IMR-90 (cell line): ENCODE results near the gene ZNF318. TPM values are rescaled to one million over a fixed set of nuclear protein-coding genes. Genes with fewer than 3 reads are reported as not detected.

ENCODE experiments used
- ATAC-seq: fragments of 200-7000 bp; cut with Tn5 transposase; 2 replicates; pipeline ENCODE4 v1.9.1; 2020; ENCODE audit warnings: low read depth, mild to moderate bottlenecking, moderate library complexity
- BruUV-seq: library from RNA; stranded (reverse); fragments of 400-500 nt; replicated peaks from 2 replicates; lab custom pipeline; 2021; lab: Mats Ljungman, UMichigan
- CTCF ChIA-PET: fragments of 300-600 bp; formaldehyde crosslinking; extraction: SDS; loops from one replicate; lab custom pipeline; 2021; ENCODE audit warnings: antibody characterized with exemption; lab: Yijun Ruan, JAX
- POLR2A ChIA-PET: fragments of 300-600 bp; sonication (Branson Sonifier 250); formaldehyde crosslinking; loops from one replicate; lab custom pipeline; 2022; ENCODE audit warnings: antibody characterized with exemption; ENCODE audit not compliant: unreplicated experiment; lab: Charles Lee
- DNase-seq: peaks from one replicate; pipeline ENCODE4 v3.0.0; 2013
- H2AFZ ChIP-seq: replicated peaks from 2 replicates; pipeline ENCODE3; 2013; ENCODE audit warnings: low read length, mild to moderate bottlenecking; ENCODE audit not compliant: poor library complexity
- H2AK5ac ChIP-seq: 2 replicates; pipeline ENCODE4 v1.6.1; 2013; ENCODE audit warnings: low read depth, low read length, inconsistent platforms
- H2AK9ac ChIP-seq: replicated peaks from 2 replicates; pipeline ENCODE3; 2013; ENCODE audit warnings: mild to moderate bottlenecking, low read depth, low read length, moderate library complexity; ENCODE audit not compliant: poor library complexity
- H2BK120ac ChIP-seq: 2 replicates; pipeline ENCODE4 v1.6.1; 2013; ENCODE audit warnings: low read depth, low read length, inconsistent platforms
- H2BK15ac ChIP-seq: 3 replicates; pipeline ENCODE4 v1.6.1; 2013; ENCODE audit warnings: low read depth, low read length, inconsistent platforms
- H2BK20ac ChIP-seq: 2 replicates; pipeline ENCODE4 v1.6.1; 2013; ENCODE audit warnings: low read depth, mild to moderate bottlenecking, inconsistent platforms, low read length, moderate library complexity
- H2BK5ac ChIP-seq: 2 replicates; pipeline ENCODE4 v1.6.1; 2013; ENCODE audit warnings: mild to moderate bottlenecking, low read depth, low read length, inconsistent platforms; ENCODE audit not compliant: poor library complexity, severe bottlenecking
- H3K14ac ChIP-seq: replicated peaks from 2 replicates; pipeline ENCODE4 v1.6.1; 2013; ENCODE audit warnings: low read depth, low read length, inconsistent platforms
- H3K18ac ChIP-seq: 2 replicates; pipeline ENCODE4 v1.6.1; 2013; ENCODE audit warnings: low read depth, low read length, control low read depth
- H3K23ac ChIP-seq: 2 replicates; pipeline ENCODE4 v1.6.1; 2013; ENCODE audit warnings: low read depth, low read length, inconsistent platforms
- H3K27ac ChIP-seq: 2 replicates; pipeline ENCODE4 v1.5.1; 2013; ENCODE audit warnings: mild to moderate bottlenecking, control low read depth, low read length; ENCODE audit not compliant: insufficient read depth
- H3K27me3 ChIP-seq: 2 replicates; pipeline ENCODE4 v1.6.1; 2013; ENCODE audit warnings: low read length; ENCODE audit not compliant: control insufficient read depth, insufficient read depth
- H3K36me3 ChIP-seq: 2 replicates; pipeline ENCODE4 v1.6.1; 2013; ENCODE audit warnings: low read length, mixed read lengths; ENCODE audit not compliant: control insufficient read depth, insufficient read depth
- H3K4ac ChIP-seq: 2 replicates; pipeline ENCODE4 v1.6.1; 2013; ENCODE audit warnings: low read depth, low read length, inconsistent platforms
- H3K4me1 ChIP-seq: 2 replicates; pipeline ENCODE4 v1.6.1; 2013; ENCODE audit warnings: low read length, mixed read lengths; ENCODE audit not compliant: control insufficient read depth, insufficient read depth
- H3K4me2 ChIP-seq: 2 replicates; pipeline ENCODE4 v1.6.1; 2013; ENCODE audit warnings: low read depth, mild to moderate bottlenecking, control low read depth, low read length, moderate library complexity
- H3K4me3 ChIP-seq: 2 replicates; pipeline ENCODE4 v1.5.1; 2013; ENCODE audit warnings: low read depth, mild to moderate bottlenecking, control low read depth, low read length, moderate library complexity; ENCODE audit not compliant: insufficient read depth
- H3K56ac ChIP-seq: 2 replicates; pipeline ENCODE4 v1.6.1; 2013; ENCODE audit warnings: low read length, inconsistent platforms; ENCODE audit not compliant: insufficient read depth; ENCODE audit errors: extremely low read depth
- H3K79me1 ChIP-seq, 2 experiments: 2 replicates each; pipeline ENCODE4 v1.6.1; 2013; ENCODE audit warnings: low read length in 2 of 2, inconsistent platforms in 1 of 2, low read depth in 1 of 2
- H3K9ac ChIP-seq: 2 replicates; pipeline ENCODE4 v1.6.1; 2013; ENCODE audit warnings: low read depth, low read length, control low read depth
- H3K9me1 ChIP-seq: 2 replicates; pipeline ENCODE4 v1.6.1; 2013; ENCODE audit warnings: low read length, inconsistent platforms; ENCODE audit not compliant: insufficient read depth
- H3K9me3 ChIP-seq: 2 replicates; pipeline ENCODE4 v1.6.1; 2013; ENCODE audit warnings: low read length; ENCODE audit not compliant: control insufficient read depth, insufficient read depth
- H4K20me1 ChIP-seq: 2 replicates; pipeline ENCODE4 v1.6.1; 2013; ENCODE audit warnings: low read length, inconsistent platforms; ENCODE audit not compliant: insufficient read depth
- H4K5ac ChIP-seq: 2 replicates; pipeline ENCODE4 v1.6.1; 2013; ENCODE audit warnings: mild to moderate bottlenecking, low read depth, low read length, control low read depth
- H4K8ac ChIP-seq, 2 experiments: 2 replicates each; pipeline ENCODE4 v1.6.1; 2013; ENCODE audit warnings: low read depth in 2 of 2, low read length in 2 of 2, control low read depth in 1 of 2, inconsistent platforms in 1 of 2
- H4K91ac ChIP-seq: 2 replicates; pipeline ENCODE4 v1.6.1; 2013; ENCODE audit warnings: low read depth, low read length, inconsistent platforms; ENCODE audit not compliant: insufficient read depth
- BHLHE40 ChIP-seq: fragments of 150-350 bp; IDR thresholded peaks from 2 replicates; pipeline ENCODE4 v1.6.1; 2016; ENCODE audit warnings: mild to moderate bottlenecking, low read depth, low read length
- CEBPB ChIP-seq: IDR thresholded peaks from 2 replicates; pipeline ENCODE4 v1.6.1; 2012; ENCODE audit warnings: low read depth, low read length, improper control_type of control experiment
- CTCF ChIP-seq: conservative IDR thresholded peaks from 2 replicates; pipeline ENCODE4 v1.5.1; 2012; ENCODE audit warnings: mild to moderate bottlenecking, low read depth, low read length, improper control_type of control experiment
- FOS ChIP-seq: fragments of 150-350 bp; IDR thresholded peaks from 2 replicates; pipeline ENCODE4 v1.6.1; 2016; ENCODE audit warnings: low read depth, low read length
- POLR2A ChIP-seq: IDR thresholded peaks from 2 replicates; pipeline ENCODE4 v1.6.1; 2012; ENCODE audit warnings: mild to moderate bottlenecking, low read depth, low read length
- RAD21 ChIP-seq: IDR thresholded peaks from 2 replicates; pipeline ENCODE4 v1.6.1; 2012; ENCODE audit warnings: low read length, improper control_type of control experiment
- RCOR1 ChIP-seq: IDR thresholded peaks from 2 replicates; pipeline ENCODE4 v1.6.1; 2012; ENCODE audit warnings: mild to moderate bottlenecking, low read length, improper control_type of control experiment; ENCODE audit not compliant: insufficient replicate concordance
- SMC3 ChIP-seq: fragments of 150-350 bp; IDR thresholded peaks from 2 replicates; pipeline ENCODE4 v1.6.1; 2016; ENCODE audit warnings: low read depth, mild to moderate bottlenecking, antibody characterized with exemption, low read length, moderate library complexity
- WGBS, 2 experiments: methylation state at CpG; one replicate each; pipeline versions ENCODE4 v1.1.5 to v1.1.7; 2013; ENCODE audit warnings: missing lambda C conversion rate in 2 of 2; ENCODE audit not compliant: insufficient read length in 1 of 2; ENCODE audit errors: extremely low coverage in 2 of 2; 5-methylcytosine and 5-hydroxymethylcytosine counted together
- dilution Hi-C: fragments of 300-500 bp; cut with HindIII; formaldehyde crosslinking; loops from one replicate; pipeline ENCODE4 v1.14.3; 2018; ENCODE audit warnings: low sequenced_read_pairs; ENCODE audit not compliant: unreplicated experiment
- in situ Hi-C: fragments of 300-500 bp; cut with MboI; formaldehyde crosslinking; loops from 3 replicates; pipeline ENCODE4 v1.14.3; 2019; ENCODE audit warnings: low sequenced_read_pairs, inconsistent platforms, mixed read lengths
- intact Hi-C: fragments of 100-400 bp; cut with micrococcal nuclease; formaldehyde crosslinking; loops from 2 replicates; pipeline ENCODE4 v1.10.0; 2022
- polyA plus RNA-seq, 3 experiments: library from polyadenylated mRNA; depleted of rRNA; stranded (reverse); fragments of >200 nt; gene quantifications; 2 replicates each; pipeline ENCODE4 v1.2.3, GENCODE V29; 2012; ENCODE audit warnings: low replicate concordance in 1 of 3
- total RNA-seq: library from RNA; depleted of rRNA; stranded (reverse); fragments of >200 nt; gene quantifications from 2 replicates; pipeline ENCODE4 v1.2.3, GENCODE V29; 2012

The ZNF318 gene
- total and polyA plus RNA-seq, 2 of the 4 experiments (the other 2 are of a cell fraction): 5.7 to 6.6 TPM

- no CpG with 5 or more reads among the region's 1 CpG for WGBS, 2 experiments
- ATAC-seq: no peak
Observed at GRCh38 chr6:43376551-43376981, 7.1 kb upstream of the ZNF318 start.

More at GRCh38 chr6:43376551-43376981, 7.1 kb upstream of the ZNF318 start:
- CTCF ChIA-PET: no interaction called here
- Histone ChIP-seq H3K4me2 (no peak overlapping the region), H3K4me3 (no peak overlapping the region), H2AK9ac (no peak overlapping the region), H3K23ac (no peak overlapping the region), H3K79me1 (no peaks in the 10 kb centered on the region), H4K20me1 (no peaks in the 10 kb centered on the region), H2BK120ac (no peak overlapping the region), H3K56ac (no peak overlapping the region), H2BK20ac (no peak overlapping the region), H3K4ac (no peak overlapping the region), H3K18ac (no peak overlapping the region), H3K9me1 (no peaks in the 10 kb centered on the region), H3K27ac (no peak overlapping the region), H4K5ac (no peak overlapping the region), H3K14ac (no peak overlapping the region), H4K91ac (no peak overlapping the region), H2BK5ac (no peak overlapping the region), H3K36me3 (no peaks in the 10 kb centered on the region), H2AK5ac (no peak overlapping the region), H3K27me3 (peaks cover 12% of the 10 kb centered on the region), H3K9me3 (no peaks in the 10 kb centered on the region), H4K8ac (no peak overlapping the region), H2BK15ac (no peak overlapping the region), H3K4me1 (no peaks in the 10 kb centered on the region), H3K9ac (no peak overlapping the region), H2AFZ (no peak overlapping the region)
- dilution Hi-C loops (no loop called here), in situ Hi-C loops (no loop called here), intact Hi-C loops (no loop called here)
- POLR2A ChIA-PET: no interaction called here
- BruUV-seq: no TSS peak
- DNase-seq: peak; percentile 59
- no peak for TF ChIP-seq RAD21
- no peak for TF ChIP-seq RCOR1
- TF ChIP-seq POLR2A: no peak
- peak; percentile 22; the same call in 1 of the 2 replicates for TF ChIP-seq CEBPB
- 0 out of 2 replicates have a peak, but pooled peaks have one; percentile 3 for TF ChIP-seq FOS
- no peak for TF ChIP-seq SMC3
- TF ChIP-seq BHLHE40: no peak
- no peak for TF ChIP-seq CTCF
